GM21526 (cell line): ENCODE results near the gene ZNF543.
"Not testable (repeated sequence)": the region's sequence is repeated elsewhere in the genome, so short reads cannot be mapped to it uniquely, and the experiment has no call there.

ENCODE experiments used
- ATAC-seq: cut with Tn5 transposase; IDR thresholded peaks from one replicate; pipeline ENCODE4 v1.9.1; 2021; ENCODE audit warnings: moderate library complexity; ENCODE audit not compliant: unreplicated experiment, low FRiP score

ZNF543 gene

DNA sequence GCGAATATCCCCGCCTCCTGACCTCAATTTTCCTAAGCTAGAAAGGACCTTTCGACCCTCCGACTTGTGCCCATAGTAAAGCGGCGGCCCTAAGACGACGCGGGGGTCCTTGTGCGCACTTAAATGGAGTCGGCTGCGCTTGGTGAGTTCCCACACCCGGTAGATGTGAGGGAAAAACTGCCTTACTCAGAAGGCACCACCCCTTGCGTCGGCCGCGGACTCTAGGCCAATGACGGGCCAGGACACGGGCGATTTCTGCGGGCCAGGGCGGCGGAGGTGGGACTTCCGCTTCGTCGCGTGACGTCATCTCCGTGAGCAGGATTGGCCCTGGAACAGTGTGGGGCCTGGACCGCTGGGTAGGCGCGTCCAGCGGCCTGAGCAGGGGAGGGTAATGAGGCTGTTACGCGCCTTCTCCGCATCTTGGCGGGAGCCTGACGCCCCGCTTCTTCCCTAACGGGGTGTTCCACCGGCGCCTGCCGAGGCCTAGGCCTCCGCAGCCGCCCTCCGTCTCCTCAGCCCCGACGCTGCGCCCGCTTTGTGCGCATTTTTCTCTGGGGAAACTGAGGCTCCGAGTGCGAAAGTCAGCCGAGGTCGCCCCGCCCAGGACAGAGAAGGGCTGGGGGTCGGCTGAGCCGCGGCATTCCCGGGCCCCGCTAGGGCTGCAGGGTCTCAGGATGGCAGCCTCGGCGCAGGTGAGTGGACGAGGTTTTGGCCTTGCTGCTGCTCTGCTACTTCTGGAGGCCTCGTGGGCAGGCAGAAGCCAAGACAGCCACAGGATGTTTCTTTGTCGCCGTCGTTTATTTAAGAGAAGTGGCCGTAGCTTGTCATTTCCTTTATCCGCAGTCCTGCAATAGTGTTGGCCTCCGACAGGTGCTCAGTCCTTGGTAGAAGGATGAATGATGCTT, at the start of gene ZNF543:
Gene ZNF543 (plus strand): TSS at position 293 of the 905 bp plus-strand sequence. CDS start 382 bp downstream, at position 675.
- peak; percentile 95 for ATAC-seq

DNA sequence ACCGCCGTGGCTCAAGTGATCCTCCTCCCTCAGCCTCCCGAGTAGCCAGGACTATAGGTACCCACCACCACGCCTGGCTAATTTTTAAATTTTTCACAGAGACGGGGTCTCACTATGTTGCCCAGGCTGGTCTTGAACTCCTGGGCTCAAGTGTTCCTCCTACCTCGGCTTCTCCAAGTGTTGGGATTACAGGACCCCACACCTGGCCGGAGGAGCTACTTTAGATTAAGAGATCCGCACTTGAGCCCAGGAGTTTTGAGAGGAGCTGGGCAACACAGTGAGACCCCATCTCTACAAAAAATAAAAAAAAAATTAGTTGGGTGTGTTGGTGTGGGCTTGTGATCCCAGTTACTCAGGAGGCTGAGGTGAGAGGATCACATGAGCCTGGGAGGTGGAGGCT, 49.0 kb upstream of the ZNF543 start:
- no peak for ATAC-seq

GRCh38 chr19:57273014-57273413, 47.3 kb upstream of the ZNF543 start:
- ATAC-seq: no peak

DNA sequence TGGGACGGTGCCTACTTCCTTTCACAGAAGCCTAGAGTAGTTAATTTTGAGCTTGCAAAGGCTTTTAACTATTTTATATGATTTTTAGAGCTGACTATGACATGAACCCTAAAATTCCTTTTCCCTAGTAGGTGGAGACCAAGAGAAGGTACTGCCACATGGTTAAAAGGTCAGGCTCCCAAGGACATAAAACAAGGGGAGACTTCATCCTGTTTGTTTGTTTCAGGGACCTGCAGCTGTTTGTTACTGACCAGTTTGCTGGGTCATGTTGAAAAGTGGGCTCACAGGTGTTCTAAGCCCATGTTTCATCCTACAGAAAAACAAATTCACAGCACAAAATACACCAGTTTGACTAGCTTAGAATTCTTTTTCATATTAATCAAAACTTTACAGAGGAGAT, 43.8 kb upstream of the ZNF543 start:
- ATAC-seq: no peak

GRCh38 chr19:57278481-57278880, 41.8 kb upstream of the ZNF543 start:
- not testable (repeated sequence) for ATAC-seq

GRCh38 chr19:57279418-57280164, 40.7 kb upstream of the ZNF543 start:
- ATAC-seq: peak; percentile 73

- ATAC-seq: peak; percentile 78
These were observed 39.9 kb upstream of the ZNF543 start, which contains the start of gene ZNF460 for GRCh38 chr19:57280165-57280961. ZNF460 (plus strand) TSS chr19:57280485; CDS start chr19:57280807, 322 bp downstream.

- ATAC-seq: no peak
These were observed 39.3 kb upstream of the ZNF543 start for GRCh38 chr19:57280962-57281400.

DNA sequence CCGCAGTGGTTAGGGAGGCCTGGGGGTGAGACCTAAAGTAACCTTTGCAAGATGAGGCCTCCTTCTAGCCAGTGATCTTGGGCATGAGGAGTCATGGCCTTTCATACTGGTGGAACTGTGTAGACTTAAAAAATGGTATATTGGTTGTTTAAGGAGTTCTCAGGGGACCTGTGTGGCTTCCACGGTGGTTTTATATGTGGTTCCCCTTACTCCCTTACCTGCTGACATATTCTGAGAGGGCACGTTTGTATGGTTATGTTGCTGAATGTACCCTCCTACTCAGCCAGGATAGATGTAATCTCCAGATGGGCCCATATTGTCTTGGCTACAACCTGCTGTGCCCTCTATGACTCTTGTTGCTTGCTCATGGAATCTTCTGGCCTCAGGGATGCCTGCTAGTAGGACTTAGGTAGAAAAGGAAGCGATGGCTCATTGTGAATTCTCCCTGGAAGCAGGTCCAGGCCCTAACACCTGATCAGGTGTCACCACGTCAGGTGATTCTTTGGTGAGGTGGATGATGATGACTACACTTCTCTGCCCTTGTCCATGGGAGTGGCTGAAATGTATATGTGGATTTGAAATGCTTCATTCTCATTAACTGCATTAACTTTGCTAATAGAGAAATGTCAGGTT, 38.1 kb upstream of the ZNF543 start:
- ATAC-seq: no peak

GRCh38 chr19:57288373-57288772, 31.9 kb upstream of the ZNF543 start:
- ATAC-seq: no peak

GRCh38 chr19:57290970-57291369, 29.3 kb upstream of the ZNF543 start:
- no peak for ATAC-seq

DNA sequence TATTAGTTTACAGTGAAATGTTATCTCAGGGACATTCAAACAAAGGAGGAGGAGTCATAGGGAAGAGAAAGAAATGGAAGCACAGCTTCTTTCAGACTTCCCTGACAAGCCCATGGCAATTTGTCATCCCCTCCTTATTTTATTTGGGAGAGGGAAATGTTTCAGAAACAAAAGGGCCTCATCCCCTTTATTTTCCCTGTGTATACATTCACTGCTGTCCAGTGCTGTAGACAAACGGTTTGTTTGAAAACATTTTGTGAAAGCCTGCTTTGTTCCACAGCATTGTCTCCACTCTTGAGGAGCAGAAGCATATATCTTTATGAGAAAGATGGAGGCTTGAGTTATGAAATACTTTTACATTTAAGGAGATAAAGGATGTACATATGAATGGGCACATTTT, 27.7 kb upstream of the ZNF543 start:
- ATAC-seq: no peak

DNA sequence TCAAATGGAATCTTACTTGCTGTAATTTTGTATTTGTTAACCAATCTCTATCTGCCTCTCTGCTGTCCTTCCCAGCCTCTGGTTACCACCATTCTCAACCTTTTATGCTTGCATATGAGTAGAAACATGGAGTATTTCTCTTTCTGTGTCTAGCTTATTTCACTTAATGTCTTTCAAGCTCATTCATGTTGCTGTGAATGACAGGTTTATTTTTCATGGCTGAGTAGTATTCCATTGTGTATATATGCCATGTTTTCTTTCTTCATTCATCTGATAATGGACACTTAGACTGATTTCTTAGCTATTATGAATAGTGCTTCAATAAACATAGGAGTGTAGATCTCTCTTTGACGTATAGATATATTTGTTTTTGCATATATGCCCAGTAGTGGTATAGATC, 26.6 kb upstream of the ZNF543 start:
- no peak for ATAC-seq

DNA sequence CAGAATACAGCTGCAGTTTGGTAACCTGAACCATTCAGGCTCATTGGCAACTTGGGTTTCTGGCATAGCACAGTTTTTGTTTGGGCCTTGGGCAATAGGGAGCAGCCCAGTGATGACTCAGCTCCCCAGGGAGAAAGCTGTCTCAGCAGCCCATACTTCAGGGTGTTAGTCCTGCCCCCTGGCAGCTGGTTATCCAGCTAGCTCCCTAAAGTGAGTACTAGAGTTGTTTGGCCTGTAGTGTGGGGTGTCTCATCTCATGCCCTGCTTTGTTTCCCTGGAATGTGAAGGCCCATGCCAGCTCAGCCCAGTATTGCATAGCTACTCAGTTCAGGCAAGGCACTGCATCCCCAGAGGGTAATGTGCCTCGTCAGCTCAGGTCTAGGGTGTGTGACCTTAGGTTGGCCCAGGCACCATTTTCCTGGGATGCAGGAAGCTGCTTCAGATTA, 18.2 kb upstream of the ZNF543 start:
- ATAC-seq: no peak

- no peak for ATAC-seq
These were observed 17.4 kb upstream of the ZNF543 start for GRCh38 chr19:57302727-57303401.

- ATAC-seq: no peak
These were observed 15.2 kb upstream of the ZNF543 start for GRCh38 chr19:57305056-57305455.

- no peak for ATAC-seq
These were observed 11.8 kb upstream of the ZNF543 start for GRCh38 chr19:57308514-57308913.

GRCh38 chr19:57310792-57311191, 9.5 kb upstream of the ZNF543 start:
- ATAC-seq: no peak

GRCh38 chr19:57314146-57314545, 6.1 kb upstream of the ZNF543 start:
- no peak for ATAC-seq

DNA sequence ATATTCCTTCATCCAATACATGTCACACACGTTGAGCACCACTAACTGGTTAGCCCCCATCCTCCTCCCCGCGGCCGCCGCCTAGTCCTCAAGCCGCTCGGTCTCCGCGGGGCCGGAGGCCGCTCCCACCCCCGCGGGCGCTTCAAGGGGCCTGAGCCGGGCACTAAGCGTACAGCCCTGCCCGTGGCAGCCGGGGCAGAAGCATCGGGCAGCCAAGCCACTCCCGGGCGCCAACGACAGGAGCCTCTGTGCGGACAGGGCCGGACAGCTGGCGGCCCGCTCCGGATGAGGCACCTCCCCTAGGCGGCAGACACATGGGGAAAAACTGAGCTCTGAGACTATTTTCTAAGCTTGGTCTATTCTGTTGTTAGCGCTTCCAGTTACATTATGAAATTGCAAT, 2.8 kb upstream of the ZNF543 start:
- no peak for ATAC-seq
